GM19351 (cell line): ENCODE measurements around the gene TCF7L2.

Experiments used
- ATAC-seq: cut with Tn5 transposase; IDR thresholded peaks from one replicate; pipeline ENCODE4 v1.9.1; 2021; ENCODE audit warnings: mild to moderate bottlenecking, moderate library complexity; ENCODE audit not compliant: unreplicated experiment

TCF7L2 gene

DNA sequence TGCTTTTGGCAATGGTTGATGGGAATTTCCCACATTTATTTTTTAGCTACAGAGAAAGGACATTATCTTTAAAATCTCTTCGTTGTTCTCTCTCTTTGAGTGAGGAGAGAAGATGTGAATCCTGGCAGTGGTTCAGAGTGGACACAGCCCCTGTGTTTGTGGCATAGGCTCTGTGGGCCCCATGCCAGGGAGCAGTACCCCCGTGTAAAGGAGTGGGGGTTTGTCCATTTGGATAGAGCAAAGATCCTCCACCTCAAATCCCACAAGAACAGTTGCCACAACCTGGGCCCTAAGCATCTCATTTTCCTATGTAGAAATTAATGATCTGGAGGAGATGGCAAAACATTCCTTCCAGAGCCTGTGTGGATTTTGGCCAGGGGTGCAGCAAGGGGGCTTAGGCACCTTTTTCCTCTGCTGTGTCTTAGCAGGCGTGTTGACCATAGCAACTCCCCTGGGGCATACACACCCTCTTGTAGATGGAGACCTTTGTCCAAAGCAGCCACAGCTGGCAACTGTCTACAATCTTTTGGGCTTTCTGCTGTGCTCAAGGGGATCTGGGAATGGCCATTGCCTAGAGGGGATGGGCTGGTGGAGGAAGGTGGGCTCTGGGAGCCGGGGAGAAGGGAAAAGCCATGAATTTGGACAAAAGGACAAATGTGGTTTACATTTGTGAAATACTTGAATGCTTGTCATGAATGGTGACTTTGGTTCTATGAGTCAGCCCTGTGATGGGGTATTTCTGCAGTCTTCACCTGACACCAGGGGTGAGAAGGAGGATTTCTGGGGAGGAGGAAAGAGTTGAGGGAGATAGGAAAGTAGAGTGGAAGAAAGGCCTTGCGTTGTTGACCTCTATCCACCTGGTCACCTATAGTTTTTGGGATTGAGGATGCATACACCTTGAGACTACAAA lies 92.0 kb downstream of the TCF7L2 start:
- no peak for ATAC-seq

DNA sequence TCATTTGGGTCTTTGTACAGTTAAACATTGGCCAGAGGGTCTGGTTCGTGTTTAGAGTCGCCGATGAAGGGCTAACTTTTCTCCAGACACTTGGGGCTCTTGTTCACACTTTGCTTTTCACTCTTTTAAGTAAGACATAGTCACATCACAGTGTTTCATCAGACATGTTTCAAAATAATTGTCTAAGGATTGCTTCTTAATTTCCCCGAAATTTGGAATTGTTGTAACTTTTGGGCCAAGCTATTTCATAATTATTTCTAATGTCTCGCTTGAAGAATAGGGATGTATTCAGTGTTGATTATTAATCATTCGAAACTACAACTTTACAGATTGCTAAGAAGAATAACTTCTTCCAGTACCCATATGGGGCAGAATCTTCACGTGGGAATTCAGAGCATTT lies 92.8 kb downstream of the TCF7L2 start:
- no peak for ATAC-seq

- ATAC-seq = no peak
Measured at GRCh38 chr10:113044016-113044755, 94.1 kb downstream of the TCF7L2 start.

GRCh38 chr10:113045147-113046055 lies 95.4 kb downstream of the TCF7L2 start:
- ATAC-seq = no peak

DNA sequence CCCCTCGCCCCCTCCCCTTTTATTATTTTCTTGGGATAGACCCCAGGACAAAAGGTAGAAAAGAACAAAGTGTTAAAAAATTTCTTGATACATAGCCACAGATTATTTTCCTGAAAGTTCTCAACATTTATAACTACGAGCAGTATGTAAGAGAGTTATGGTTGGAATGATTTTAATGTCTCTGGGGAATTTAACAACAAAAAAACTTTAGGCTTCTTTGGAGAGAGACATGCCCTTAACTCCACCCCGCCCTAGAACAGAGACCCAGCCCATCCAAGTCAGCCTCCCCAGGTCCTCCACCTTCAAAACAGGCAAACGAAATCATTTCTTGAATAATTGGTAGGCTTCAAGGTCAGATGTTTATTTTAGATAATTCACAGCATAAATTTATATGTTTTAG lies 97.1 kb downstream of the TCF7L2 start:
- ATAC-seq = no peak

DNA sequence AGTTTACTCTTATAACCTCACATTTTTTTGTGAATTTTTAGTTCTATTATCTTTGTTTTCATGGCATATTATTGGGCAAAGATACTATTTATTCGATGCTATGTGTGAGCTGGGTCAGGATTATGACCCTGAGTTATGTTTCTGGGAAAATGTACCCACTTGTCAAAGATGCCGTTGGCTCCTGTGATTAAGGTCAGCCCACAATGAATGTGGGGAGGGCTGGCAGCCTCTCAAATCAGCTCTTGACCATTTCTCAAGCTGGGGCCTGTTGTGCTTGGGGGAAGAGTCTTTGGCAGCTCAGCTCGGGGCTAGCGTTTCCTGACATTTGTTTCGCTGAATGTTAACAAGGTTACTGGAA lies 97.5 kb downstream of the TCF7L2 start:
- no peak for ATAC-seq

- no peak for ATAC-seq
Measured at GRCh38 chr10:113047963-113048781, 98.1 kb downstream of the TCF7L2 start.

- no peak for ATAC-seq
Measured at GRCh38 chr10:113049881-113050280, 99.8 kb downstream of the TCF7L2 start.

GRCh38 chr10:113052076-113052830 lies 102.2 kb downstream of the TCF7L2 start:
- ATAC-seq = no peak

GRCh38 chr10:113053091-113053490 lies 103.0 kb downstream of the TCF7L2 start:
- ATAC-seq = no peak

- no peak for ATAC-seq
Measured at GRCh38 chr10:113053881-113054280, 103.8 kb downstream of the TCF7L2 start.

- ATAC-seq = no peak
Measured at GRCh38 chr10:113055458-113055857, 105.4 kb downstream of the TCF7L2 start.

DNA sequence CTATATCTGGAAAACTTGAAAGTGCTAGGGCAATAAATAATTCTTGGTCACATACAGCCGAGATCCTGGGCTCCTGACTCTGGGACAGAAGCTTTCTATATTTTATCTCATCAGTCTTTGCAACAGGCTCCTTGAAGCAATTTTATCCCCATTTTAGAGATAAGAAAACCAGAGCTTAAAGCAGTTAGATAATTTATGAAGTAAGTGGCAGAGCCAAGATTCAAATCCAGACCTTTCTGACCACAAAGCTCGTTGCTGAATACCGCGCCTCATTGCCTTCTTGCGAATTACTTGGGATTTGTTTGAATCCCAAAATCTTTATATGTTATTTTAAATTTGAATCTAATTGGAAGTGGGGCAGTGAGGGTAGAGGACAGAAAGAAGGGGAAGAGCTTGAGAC lies 106.0 kb downstream of the TCF7L2 start:
- ATAC-seq = no peak

DNA sequence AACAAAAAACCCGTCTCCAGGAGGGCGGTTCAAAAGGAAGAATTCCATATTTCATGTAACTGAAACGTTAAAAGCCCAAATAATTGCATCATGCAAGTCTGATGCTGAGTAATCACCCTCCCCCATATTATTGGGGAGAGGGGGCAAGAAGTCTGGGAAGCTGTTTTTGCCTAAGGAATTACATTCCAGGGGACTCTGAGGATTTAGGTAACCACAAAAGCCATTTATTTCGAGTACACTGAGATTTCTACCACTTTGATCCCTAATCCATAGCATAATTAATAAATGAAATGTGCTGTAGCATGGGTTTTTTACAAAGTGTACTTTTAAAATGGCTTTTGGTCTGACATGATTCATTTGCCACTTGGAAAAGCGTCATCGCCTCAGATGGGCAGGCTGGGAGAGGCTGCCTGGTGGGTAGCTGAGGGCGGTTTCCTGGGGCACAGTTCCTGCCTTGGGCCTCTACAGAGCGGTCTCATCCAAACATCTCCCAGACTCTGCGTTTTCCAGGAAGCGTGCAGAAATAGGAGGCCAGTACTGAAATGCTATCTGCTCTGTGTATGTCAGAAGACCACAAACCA lies 106.5 kb downstream of the TCF7L2 start:
- no peak for ATAC-seq

- no peak for ATAC-seq
Measured at GRCh38 chr10:113057948-113058522, 108.0 kb downstream of the TCF7L2 start.

DNA sequence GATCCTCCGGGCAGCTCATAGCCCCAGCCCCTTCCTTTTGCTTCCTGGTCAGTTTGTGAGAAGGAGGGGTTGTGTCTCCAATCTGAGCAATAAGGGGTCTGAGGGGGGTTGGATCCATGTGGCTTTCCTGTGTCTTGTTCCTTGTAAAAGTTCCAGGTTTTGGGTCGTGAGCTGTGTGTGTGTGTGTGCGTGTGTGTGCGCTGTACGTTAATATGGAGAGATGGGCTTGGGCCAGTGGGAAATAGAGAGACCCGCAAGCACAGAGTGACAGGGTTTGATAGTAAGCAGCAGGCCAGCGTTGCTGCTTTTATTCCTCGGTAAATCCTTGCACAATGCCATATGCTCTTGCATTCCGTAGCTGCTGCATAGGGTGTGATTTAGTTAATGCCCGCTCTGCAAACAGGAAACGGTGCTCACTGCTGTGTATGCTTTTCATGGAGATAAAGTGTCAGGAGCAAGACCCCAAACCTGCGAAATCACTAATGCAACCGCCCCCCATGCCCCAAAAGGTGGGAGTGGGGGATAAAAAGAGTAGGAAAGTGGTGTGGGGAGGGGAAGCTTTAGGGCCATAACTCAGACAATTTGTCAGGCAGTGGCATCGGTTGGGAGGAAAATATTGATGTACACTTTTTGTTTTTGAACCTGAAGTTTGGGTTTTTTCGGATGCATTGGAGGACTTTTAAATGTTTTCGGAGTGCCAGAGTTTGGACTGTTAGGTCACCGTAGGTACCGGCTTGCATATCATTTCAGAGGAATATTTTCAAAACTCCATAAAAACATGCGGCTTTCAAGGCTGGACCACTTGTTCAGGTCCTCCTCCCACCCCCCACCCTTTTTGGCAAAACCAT lies 108.7 kb downstream of the TCF7L2 start:
- ATAC-seq = no peak

- no peak for ATAC-seq
Measured at GRCh38 chr10:113059371-113059780, 109.3 kb downstream of the TCF7L2 start.
